Body of pancreas (tissue), 4 donors: ENCODE measurements around the gene DNALI1. TPM values are rescaled to one million over a fixed set of nuclear protein-coding genes. Genes with fewer than 3 reads are reported as not detected.

Experiments
- ATAC-seq: fragments of 150-250 bp; one replicate; pipeline ENCODE4 v1.9.1; 2016
- DNase-seq, 4 donors: peaks; one replicate each; pipeline ENCODE4 v3.0.0-alpha.2; 2019
- H3K27ac ChIP-seq, 4 donors: fragments of 200-600 bp; sonication (generic); 1 replicate in 3 of 4; 2 replicates in 1 of 4; pipeline versions ENCODE4 v1.5.1 to v1.6.1; 2016 to 2019; ENCODE audit warnings: mild to moderate bottlenecking in 1 of 4, mixed read lengths in 1 of 4, moderate library complexity in 1 of 4
- H3K27me3 ChIP-seq, 2 donors: fragments of 200-600 bp; sonication (generic); one replicate each; pipeline ENCODE4 v1.6.0; 2016; ENCODE audit warnings: mild to moderate bottlenecking in 1 of 2
- H3K36me3 ChIP-seq, 2 donors: fragments of 200-600 bp; sonication (generic); replicated peaks in 1 of 2; 2 replicates each; pipeline ENCODE4 v1.5.1; 2016; ENCODE audit warnings: low read depth in 2 of 2; ENCODE audit not compliant: insufficient read depth in 1 of 2
- H3K4me1 ChIP-seq: fragments of 200-600 bp; sonication (generic); one replicate; pipeline ENCODE4 v1.6.0; 2016
- H3K4me3 ChIP-seq, 2 donors: fragments of 200-600 bp; sonication (generic); 1 replicate in 1 of 2; 2 replicates in 1 of 2; pipeline ENCODE4 v1.5.1; 2016 to 2019
- H3K9me3 ChIP-seq, 3 donors: fragments of 200-600 bp; sonication (generic); 1 replicate in 2 of 3; 2 replicates in 1 of 3; pipeline ENCODE4 v1.5.1; 2016
- CTCF ChIP-seq, 7 experiments: fragments of 450-650 bp in 4 of 7; fragments of 200-600 bp in 3 of 7; sonication (generic) in 3 of 7; IDR thresholded peaks; one replicate each; pipeline ENCODE4 v1.5.1; 2016 to 2019; ENCODE audit warnings: antibody characterized with exemption in 7 of 7
- POLR2A ChIP-seq, 3 donors: fragments of 450-650 bp; IDR thresholded peaks; one replicate each; pipeline ENCODE4 v1.6.1; 2016; ENCODE audit warnings: antibody characterized with exemption in 3 of 3, mild to moderate bottlenecking in 2 of 3
- WGBS, 2 donors: methylation state at CpG; one replicate each; pipeline ENCODE4 v1.1.5; 2017; 5-methylcytosine and 5-hydroxymethylcytosine counted together
- intact Hi-C: fragments of 100-400 bp; cut with DNase I; formaldehyde crosslinking; loops from one replicate; pipeline ENCODE4 v1.15.1; 2023
- total RNA-seq, 2 donors: library from RNA; depleted of rRNA; stranded (reverse); fragments of >200 nt; gene quantifications; one replicate each; pipeline ENCODE4 v1.1.0, GENCODE V29; 2016

The DNALI1 gene
- total RNA-seq: 10 to 100 TPM; 16.5 to 19.5 TPM

GRCh38 chr1:37556712-37557196, at the start of gene DNALI1:
Gene DNALI1 (plus strand): TSS chr1:37556940. CDS start chr1:37556995, 55 bp downstream.
- no peaks in the 10 kb centered on the region for H3K9me3 ChIP-seq
- H3K27ac ChIP-seq: peak within 1 kb of the TSS in 3 of 4 donors; percentile 61 to 69 (median 63)
- ATAC-seq (peak; percentile 95), DNase-seq (peak; percentile 95 to 98 (median 96))
- TF ChIP-seq POLR2A (IDR thresholded peaks at IDR 0.05): peak; percentile 35 to 78 (median 56)
- TF ChIP-seq CTCF (IDR thresholded peaks at IDR 0.05): no peak
- intact Hi-C loops: no loop called here
- 1 to 6% methylated on average over 17 to 31 of the region's 31 CpGs for WGBS, 2 donors
- no peaks in the 10 kb centered on the region for H3K27me3 ChIP-seq
- peak within 1 kb of the TSS in 1 of 2 donors; percentile 37 for H3K4me3 ChIP-seq
- peaks cover 0 to under 1% of the 10 kb centered on the region in 2 donors for H3K36me3 ChIP-seq
- peaks cover 37% of the 10 kb centered on the region for H3K4me1 ChIP-seq

- TF ChIP-seq POLR2A (IDR thresholded peaks at IDR 0.05) (no peak), CTCF (IDR thresholded peaks at IDR 0.05) (no peak)
- Histone ChIP-seq H3K27me3 (no peaks in the 10 kb centered on the region), H3K36me3 (peaks cover 4 to 8% of the 10 kb centered on the region in 2 donors), H3K4me1 (peaks cover 12% of the 10 kb centered on the region), H3K9me3 (no peaks in the 10 kb centered on the region), H3K4me3 (no peak overlapping the region), H3K27ac (no peak overlapping the region)
- DNase-seq (no peak), ATAC-seq (no peak)
- whole genome bisulfite sequencing, 2 donors: 82 to 93% methylated on average over 4 of the region's 4 CpGs
- intact Hi-C loops: no loop called here
These were observed 47.6 kb upstream of the DNALI1 start for GRCh38 chr1:37509181-37509580.

GRCh38 chr1:37513795-37514349, 42.9 kb upstream of the DNALI1 start:
- peak overlapping the region; percentile 98 to 99 for H3K4me3 ChIP-seq
- DNase-seq (peak; percentile 39 to 57 (median 51)), ATAC-seq (peak; percentile 21)
- intact Hi-C loops: no loop called here
- H3K9me3 ChIP-seq: no peaks in the 10 kb centered on the region
- TF ChIP-seq CTCF (IDR thresholded peaks at IDR 0.05) (no peak), POLR2A (IDR thresholded peaks at IDR 0.05) (no peak)
- peak overlapping the region; percentile 72 to 99 (median 95) for H3K27ac ChIP-seq
- H3K4me1 ChIP-seq: peaks cover 21% of the 10 kb centered on the region
- peaks cover 1 to 5% of the 10 kb centered on the region in 2 donors for H3K36me3 ChIP-seq
- 2 to 3% methylated on average over 14 to 26 of the region's 26 CpGs for WGBS, 2 donors
- H3K27me3 ChIP-seq: no peaks in the 10 kb centered on the region

GRCh38 chr1:37514350-37515184, 42.2 kb upstream of the DNALI1 start, which contains the start of gene MEAF6:
Gene MEAF6 (minus strand): TSS chr1:37514766. CDS start chr1:37514746, 20 bp downstream.
- intact Hi-C loops: no loop called here
- Histone ChIP-seq H3K36me3 (peaks cover 0 to 1% of the 10 kb centered on the region in 2 donors), H3K27me3 (no peaks in the 10 kb centered on the region), H3K9me3 (no peaks in the 10 kb centered on the region), H3K4me3 (peak within 1 kb of the TSS; percentile 98 to 99), H3K27ac (peak within 1 kb of the TSS; percentile 72 to 99 (median 95)), H3K4me1 (peaks cover 21% of the 10 kb centered on the region)
- DNase-seq: peak; percentile 83 to 87 (median 84)
- 0 to 1% methylated on average over 15 to 70 of the region's 100 CpGs for WGBS, 2 donors
- peak; percentile 31 to 95 (median 78) for TF ChIP-seq CTCF (IDR thresholded peaks at IDR 0.05)
- peak; percentile 91 to 94 (median 93) for TF ChIP-seq POLR2A (IDR thresholded peaks at IDR 0.05)
- ATAC-seq: peak; percentile 98
